Activated CD4-positive, alpha-beta T cell treated with anti-CD3 and anti-CD28 coated beads for 4 hours (primary cell): ENCODE measurements around the gene ATG14.
A peak's percentile ranks its signal among the peaks of the same experiment; 100 is the strongest.
"Not testable (repeated sequence)": the region's sequence is repeated elsewhere in the genome, so short reads cannot be mapped to it uniquely, and the experiment has no call there.

Source experiments
- DNase-seq, 2 donors: peaks; one replicate each; pipeline ENCODE4 v3.0.0-alpha.2; 2020

ATG14 gene

DNA sequence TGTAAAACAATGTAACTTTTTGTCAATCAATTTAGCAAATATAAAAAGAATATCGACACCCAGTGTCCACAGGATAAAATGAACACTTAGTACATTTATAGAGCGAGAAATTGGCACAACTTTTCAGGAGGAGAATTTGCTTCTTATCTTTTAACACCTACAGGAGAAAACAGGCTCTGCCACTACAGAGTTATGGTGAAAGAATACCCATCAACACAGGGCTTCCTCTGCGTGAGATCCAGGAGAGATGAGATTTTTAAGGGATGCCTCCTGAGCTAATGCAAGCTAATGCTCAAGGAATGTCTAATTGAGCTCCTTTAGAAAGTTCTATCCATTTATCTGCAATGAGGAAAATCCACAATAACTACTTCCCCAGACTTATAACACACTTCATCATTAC is 21.0 kb upstream of the ATG14 start:
- no peak for DNase-seq

DNA sequence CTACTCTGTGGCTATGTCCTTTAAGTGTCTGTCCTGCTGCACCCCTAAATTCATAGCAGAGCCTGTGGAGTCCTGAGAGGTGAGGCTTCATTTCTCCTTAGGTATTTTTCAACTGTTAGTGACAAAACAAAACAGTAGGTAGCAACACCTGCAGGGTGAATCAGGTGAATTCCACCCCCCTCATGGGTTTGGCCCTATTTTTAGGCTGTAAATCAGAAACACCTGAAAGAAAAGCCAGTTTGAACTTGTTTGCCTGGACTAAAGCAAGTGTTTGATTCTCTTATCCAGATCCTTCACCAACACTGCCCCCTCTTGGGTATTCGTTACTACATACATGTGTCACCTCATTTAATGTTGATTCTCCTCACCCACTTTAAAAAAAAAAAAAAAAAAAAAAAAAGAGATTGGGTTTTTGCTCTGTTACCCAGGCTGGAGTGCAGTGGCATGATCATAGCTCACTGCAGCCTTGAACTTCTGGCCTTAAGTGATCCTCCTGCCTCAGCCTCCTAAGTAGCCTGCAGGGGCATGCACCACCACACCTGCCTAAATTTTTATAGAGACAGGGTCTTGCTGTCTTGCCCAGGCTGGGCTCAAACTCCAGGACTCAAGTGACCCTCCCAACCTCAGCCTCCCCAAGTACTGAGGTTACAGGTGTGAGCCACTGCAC is 18.5 kb upstream of the ATG14 start:
- DNase-seq, result peak; percentile 55 to 65

DNA sequence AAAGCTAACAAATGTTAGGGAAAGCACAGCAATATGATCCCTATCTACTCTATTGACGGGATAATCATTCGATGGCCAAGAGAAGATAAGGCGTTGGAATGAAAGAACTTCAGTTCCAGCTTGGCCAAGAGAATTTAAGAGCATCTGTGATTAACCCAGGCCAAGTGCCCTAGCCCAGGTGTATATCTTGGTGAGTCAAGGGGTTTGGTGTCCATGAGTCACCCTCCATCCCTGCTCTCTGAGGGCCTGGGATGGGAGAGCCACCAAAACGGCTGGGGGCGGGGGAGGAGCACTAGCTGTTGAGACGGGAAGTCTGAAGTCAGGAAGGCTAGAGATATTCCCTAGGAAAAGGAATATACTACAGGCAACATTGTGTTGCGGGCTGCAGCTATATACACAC is 15.8 kb upstream of the ATG14 start:
- no peak for DNase-seq

DNA sequence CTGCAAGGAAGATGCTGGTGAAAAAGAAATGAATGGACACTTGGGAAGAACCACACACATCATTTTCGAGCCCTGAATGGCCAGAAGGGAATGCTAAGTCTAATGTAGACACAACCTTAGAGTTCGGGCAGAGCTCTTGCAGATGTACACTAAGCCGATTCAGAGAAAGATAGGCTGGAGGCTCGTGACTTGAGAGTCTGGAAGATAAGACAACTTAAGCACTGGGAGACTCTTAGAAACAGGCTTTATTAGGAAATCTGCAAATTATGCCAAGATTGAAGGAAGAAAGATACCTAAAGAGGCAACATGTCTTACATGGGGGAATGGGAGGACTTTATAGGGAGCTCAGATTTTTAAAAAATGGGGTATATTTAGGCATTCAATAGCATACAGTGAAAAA is 15.3 kb upstream of the ATG14 start:
- DNase-seq, result no peak

- no peak for DNase-seq
Observed at GRCh38 chr14:55425091-55425490, 13.5 kb upstream of the ATG14 start.

- no peak for DNase-seq
Observed at GRCh38 chr14:55423969-55424368, 12.3 kb upstream of the ATG14 start.

DNA sequence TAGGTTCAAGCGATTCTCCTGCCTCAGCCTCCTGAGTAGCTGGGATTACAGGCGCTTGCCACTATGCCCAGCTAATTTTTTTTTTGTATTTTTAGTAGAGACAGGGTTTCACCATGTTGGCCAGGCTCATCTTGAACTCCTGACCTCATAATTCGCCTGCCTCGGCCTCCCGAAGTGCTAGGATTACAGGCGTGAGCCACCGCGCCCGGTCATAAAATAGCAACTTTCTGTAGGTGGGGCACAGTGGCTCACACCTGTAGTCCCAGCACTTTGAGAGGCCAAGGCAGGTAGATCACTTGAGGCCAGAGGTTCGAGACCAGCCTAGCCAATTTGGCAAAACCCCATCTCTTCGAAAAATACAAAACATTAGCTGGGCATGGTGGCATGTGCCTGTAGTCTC is 10.7 kb upstream of the ATG14 start:
- DNase-seq, result not testable (repeated sequence)

DNA sequence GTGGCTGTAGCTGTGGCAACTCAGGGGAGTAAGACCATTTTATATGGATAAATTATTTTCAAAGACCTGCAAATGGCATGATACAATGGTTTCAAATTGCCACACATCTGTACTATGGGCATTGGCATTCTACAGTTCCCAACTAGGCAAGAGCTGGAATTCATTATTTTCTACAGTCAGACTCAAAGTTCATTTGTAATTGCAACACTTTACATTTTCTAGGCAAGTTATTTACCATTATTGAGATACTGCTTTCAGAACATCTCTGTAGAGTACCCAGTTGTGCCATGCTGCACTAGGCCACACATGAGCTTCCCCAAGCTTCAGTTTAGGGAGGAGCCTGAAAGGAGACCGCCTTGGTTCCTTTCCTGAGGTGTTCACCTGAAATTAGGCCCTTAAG is 8.0 kb upstream of the ATG14 start:
- no peak for DNase-seq

DNA sequence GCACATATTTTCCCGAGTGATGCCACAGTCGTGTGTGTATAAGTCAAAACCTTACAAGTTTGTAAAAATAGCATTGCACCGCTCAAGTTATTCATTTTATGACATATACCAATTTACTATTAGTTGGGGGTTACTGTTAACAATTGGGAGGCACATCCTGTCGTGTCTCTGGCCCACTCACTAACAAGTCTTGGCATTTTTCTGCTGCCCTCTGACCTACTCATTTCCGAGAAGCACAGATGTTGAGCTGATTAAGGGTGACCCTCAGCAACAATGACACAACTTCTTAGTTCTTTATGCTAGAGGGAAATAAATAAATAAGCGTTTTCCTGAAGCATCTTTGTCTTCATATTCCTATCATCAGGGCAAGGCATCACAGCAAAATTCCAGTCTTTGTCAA is 6.8 kb upstream of the ATG14 start:
- DNase-seq, result no peak

DNA sequence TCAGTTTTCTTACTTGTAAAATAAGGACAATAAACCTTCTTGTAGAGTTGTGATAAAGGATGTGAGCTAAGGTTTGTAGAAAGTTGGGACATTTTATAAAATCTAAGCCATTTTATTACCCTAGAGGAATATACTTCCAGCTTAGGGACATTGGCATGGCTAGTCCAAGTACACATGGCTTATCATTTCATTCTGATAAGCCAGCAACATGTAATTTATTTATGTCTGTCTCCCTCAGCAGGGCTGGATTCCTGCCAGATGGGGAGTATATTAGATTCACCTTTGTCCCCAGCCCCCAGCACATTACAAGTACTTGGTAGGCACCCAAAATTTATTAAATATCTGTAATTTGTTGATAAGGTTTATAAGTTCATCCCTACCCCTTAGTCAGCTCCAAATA is 6.3 kb upstream of the ATG14 start:
- no peak for DNase-seq

GRCh38 chr14:55416866-55417265 is 5.2 kb upstream of the ATG14 start:
- no peak for DNase-seq

- no peak for DNase-seq
Observed at GRCh38 chr14:55414551-55414950, 2.9 kb upstream of the ATG14 start.

DNA sequence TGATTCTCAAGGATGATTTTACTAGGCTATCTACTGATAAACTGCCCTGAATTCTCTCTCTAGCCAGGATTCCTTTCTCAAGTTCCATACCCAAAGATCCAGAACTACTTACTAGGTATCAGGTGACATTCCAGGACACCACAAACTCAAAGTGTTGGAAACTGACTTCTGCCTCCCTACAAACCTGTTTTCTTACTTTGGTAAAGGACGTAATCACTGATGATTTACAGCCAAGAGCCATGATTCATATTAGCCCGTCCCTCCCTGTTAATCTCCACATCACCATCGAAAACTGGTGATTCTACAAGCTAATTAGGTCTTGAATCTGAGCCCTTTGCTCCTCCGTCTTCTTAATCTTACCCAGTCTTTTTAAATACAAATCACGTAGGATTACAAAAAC is 1.0 kb upstream of the ATG14 start:
- no peak for DNase-seq

DNA sequence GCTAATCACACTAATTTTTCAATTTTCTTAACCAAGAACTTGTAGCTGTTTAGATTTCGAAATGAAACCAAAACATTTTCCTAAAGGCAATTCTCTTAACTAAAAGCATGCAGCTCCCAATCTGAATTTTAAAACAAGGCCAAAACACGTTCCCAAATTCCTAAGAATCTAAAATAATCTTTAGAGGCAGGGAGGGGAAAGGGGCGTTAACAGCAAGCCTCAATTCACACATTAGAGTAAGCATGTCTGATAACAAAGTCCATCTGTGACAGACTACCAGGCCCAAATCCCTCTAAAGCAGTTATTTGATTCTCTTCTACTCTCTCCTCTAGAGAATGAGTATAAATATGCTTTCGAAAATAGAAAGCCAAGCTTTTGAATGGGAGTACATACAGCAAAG is 754 bp downstream of the ATG14 start:
- DNase-seq, result no peak

GRCh38 chr14:55404173-55404854 is 7.3 kb downstream of the ATG14 start:
- no peak for DNase-seq

DNA sequence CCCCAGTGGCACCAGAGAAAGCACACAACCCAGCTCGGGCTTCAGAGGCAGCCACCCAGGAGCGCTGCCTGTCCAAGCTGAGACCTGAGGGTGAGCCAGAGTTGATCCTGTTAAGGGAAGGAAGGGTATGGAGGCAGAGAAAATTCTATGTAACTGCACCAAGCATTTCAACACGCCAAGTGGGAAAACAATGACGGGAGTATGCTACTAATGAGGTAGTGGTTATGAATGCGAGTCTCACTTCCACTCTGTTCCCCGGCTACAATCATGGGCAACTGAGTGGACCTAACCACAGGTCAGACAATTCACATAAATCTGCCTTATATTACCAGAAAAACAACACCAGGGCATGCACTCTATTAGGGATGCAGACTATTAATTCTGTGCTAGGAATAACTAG is 9.9 kb downstream of the ATG14 start:
- no peak for DNase-seq

DNA sequence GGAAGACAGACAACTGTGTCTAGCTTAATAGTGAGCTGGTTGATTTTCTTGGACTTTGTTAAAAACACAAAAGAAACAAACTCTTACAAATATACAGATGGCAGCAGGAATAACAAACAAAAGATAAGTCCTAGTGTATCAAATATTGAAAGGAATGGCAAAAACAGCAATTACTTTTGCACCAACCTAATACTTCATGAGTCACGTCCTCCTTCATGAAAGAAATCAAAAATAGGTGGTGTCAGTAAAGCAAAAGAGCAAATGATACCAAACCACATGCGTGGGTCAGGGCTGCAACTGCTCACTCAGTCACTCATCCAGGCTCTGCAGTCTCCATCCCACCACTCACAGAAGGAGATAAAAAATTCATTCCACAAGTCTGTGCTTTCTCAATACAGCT is 11.8 kb downstream of the ATG14 start:
- no peak for DNase-seq

GRCh38 chr14:55399183-55399582 is 12.4 kb downstream of the ATG14 start:
- DNase-seq, result no peak

GRCh38 chr14:55398679-55399078 is 13.0 kb downstream of the ATG14 start:
- DNase-seq, result no peak

- DNase-seq, result no peak
Observed at GRCh38 chr14:55389330-55389729, 22.3 kb downstream of the ATG14 start.

DNA sequence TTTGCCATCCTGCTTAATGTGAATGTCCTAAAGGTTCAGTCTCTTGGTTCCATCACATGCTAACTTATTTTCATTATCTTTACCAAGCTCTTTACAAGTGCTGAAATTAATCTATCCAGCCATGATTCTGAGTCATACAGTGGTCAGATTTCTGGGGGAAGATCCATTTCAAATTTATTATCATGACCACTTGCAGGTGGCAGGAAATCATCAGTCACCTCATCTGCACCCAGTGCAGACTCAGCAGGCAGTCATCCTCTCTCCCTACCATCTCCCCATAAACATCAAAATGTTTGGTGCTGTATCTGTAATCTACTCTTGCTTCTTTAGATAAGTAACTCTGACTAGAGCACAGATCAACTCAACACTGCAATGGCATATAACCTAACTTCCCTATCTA is 23.5 kb downstream of the ATG14 start:
- no peak for DNase-seq

DNA sequence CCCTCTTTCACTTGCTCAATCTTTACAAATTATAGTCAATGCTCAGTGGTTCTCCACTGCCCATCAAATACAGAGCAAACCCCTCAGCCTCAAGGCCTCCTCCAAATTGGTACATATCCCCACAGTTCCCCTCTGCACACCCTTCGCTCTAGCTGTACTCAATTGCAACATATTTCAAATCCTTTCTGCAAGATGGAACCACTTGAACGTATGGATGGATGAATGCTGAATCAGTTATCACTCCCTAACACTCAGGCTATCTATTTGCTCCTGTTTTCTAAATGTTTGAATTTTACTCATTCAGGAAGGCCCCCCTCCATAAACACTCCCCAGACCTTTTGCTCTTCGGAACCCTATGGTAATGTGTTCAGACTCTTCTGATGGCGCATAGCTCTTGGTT is 24.5 kb downstream of the ATG14 start:
- DNase-seq, result no peak

GRCh38 chr14:55386037-55386808 is 25.4 kb downstream of the ATG14 start:
- DNase-seq, result peak; percentile 11 to 19

DNA sequence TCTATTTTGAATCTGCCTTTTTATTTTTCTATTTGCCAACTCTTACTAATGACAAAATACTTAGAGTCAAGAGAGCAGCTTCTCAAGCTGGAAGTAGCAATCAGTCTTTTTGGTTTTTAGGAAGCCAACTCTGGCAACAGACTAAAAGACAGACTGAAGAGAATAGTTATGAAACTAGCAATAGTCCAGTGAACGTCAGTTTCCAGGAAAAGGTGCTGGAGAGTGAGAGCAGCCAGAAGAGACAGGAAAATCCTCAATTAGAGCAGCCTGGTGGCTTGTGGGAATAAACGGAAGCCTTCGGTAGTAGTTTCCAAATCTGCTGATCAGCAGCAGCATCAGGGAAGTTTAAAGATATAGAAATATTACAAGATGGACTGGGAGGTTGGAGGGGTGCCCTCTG is 27.1 kb downstream of the ATG14 start:
- DNase-seq, result no peak
